AG04450 (cell line): ENCODE measurements around the gene MLH3. TPM values are rescaled to one million over a fixed set of nuclear protein-coding genes. Genes with fewer than 3 reads are reported as not detected.
A peak's percentile ranks its signal among the peaks of the same experiment; 100 is the strongest.

Experiments
- CTCF ChIA-PET: fragments of 300-600, 350-600 bp; formaldehyde crosslinking; extraction: SDS; loops from one replicate; lab custom pipeline; 2022; ENCODE audit warnings: antibody characterized with exemption, inconsistent platforms; lab: Charles Lee
- POLR2A ChIA-PET: fragments of 350-600 bp; formaldehyde crosslinking; extraction: SDS; loops from one replicate; lab custom pipeline; 2021; ENCODE audit warnings: antibody characterized with exemption, inconsistent platforms; lab: Yijun Ruan, JAX
- DNase-seq: peaks from one replicate; pipeline ENCODE4 v3.0.0-alpha.2; 2011; ENCODE audit warnings: low read depth, low spot score
- H3K27ac ChIP-seq: one replicate; pipeline ENCODE4 v1.5.1; 2012; ENCODE audit warnings: low read depth, low read length, control low read depth
- H3K27me3 ChIP-seq: one replicate; pipeline ENCODE4 v1.6.0; 2012; ENCODE audit warnings: low read length; ENCODE audit not compliant: control insufficient read depth, insufficient read depth
- H3K4me3 ChIP-seq: 2 replicates; pipeline ENCODE4 v1.5.1; 2011; ENCODE audit warnings: mild to moderate bottlenecking, low read depth, low read length, control low read depth
- H3K9me3 ChIP-seq: 2 replicates; pipeline ENCODE4 v1.5.1; 2012; ENCODE audit warnings: low read length; ENCODE audit not compliant: control insufficient read depth, insufficient read depth
- CTCF ChIP-seq: IDR thresholded peaks from 2 replicates; pipeline ENCODE4 v1.5.1; 2011; ENCODE audit warnings: low read depth, low read length, control low read depth, inconsistent platforms
- polyA plus RNA-seq: library from polyadenylated mRNA; depleted of rRNA; stranded (reverse); fragments of >200 nt; gene quantifications from 2 replicates; pipeline ENCODE4 v1.2.3, GENCODE V29; 2011

Gene MLH3
- polyA plus RNA-seq, 1 experiment = 16.2 TPM

GRCh38 chr14:75077794-75078193 is 26.5 kb upstream of the MLH3 start:
- TF ChIP-seq CTCF = no peak
- no peak overlapping the region for H3K27ac ChIP-seq
- DNase-seq = no peak
- ChIA-PET CTCF (interaction anchor here (2.7 kb wide), 2 partner anchors 10 to 172 kb away, joined by 9 to 17 read pairs; no protein-coding TSS in a partner anchor), POLR2A (no interaction called here)
- H3K27me3 ChIP-seq = no peaks in the 10 kb centered on the region
- H3K4me3 ChIP-seq = no peak overlapping the region
- no peaks in the 10 kb centered on the region for H3K9me3 ChIP-seq

- Histone ChIP-seq H3K27me3 (no peaks in the 10 kb centered on the region), H3K4me3 (no peak overlapping the region), H3K27ac (no peak overlapping the region), H3K9me3 (no peaks in the 10 kb centered on the region)
- ChIA-PET CTCF (interaction anchor here (0.8 kb wide), 1 partner anchor 17 kb away, joined by 3 read pairs; no protein-coding TSS in a partner anchor), POLR2A (no interaction called here)
- no peak for DNase-seq
- no peak for TF ChIP-seq CTCF
Observed at GRCh38 chr14:75070383-75070782, 19.1 kb upstream of the MLH3 start.

- POLR2A ChIA-PET = interaction anchor here (0.5 to 0.8 kb wide), 4 partner anchors 20 to 180 kb away, joined by 3 to 4 read pairs (median 3); no protein-coding TSS in a partner anchor
Observed at GRCh38 chr14:75069811-75070145, 18.5 kb upstream of the MLH3 start.

GRCh38 chr14:75069121-75069810 is 18.0 kb upstream of the MLH3 start, which contains the start of gene ZC2HC1C:
ZC2HC1C (plus strand) TSS chr14:75069641; CDS start chr14:75070574, 933 bp downstream.
- no peaks in the 10 kb centered on the region for H3K27me3 ChIP-seq
- no peak for TF ChIP-seq CTCF
- ChIA-PET CTCF (interaction anchor here (0.6 to 0.8 kb wide), 3 partner anchors 19 to 208 kb away, joined by 3 read pairs; no protein-coding TSS in a partner anchor), POLR2A (interaction anchor here (0.5 to 0.8 kb wide), 4 partner anchors 20 to 180 kb away, joined by 3 to 4 read pairs (median 3); no protein-coding TSS in a partner anchor)
- peak within 1 kb of the TSS; percentile 63 for H3K4me3 ChIP-seq
- no peaks in the 10 kb centered on the region for H3K9me3 ChIP-seq
- peak within 1 kb of the TSS; percentile 80 for H3K27ac ChIP-seq
- DNase-seq = no peak

More at GRCh38 chr14:75069811-75070145, 18.5 kb upstream of the MLH3 start:
- Histone ChIP-seq H3K27me3 (no peaks in the 10 kb centered on the region), H3K4me3 (peak overlapping the region; percentile 63), H3K27ac (peak overlapping the region; percentile 57), H3K9me3 (no peaks in the 10 kb centered on the region)
- CTCF ChIA-PET = interaction anchor here (0.6 to 0.8 kb wide), 4 partner anchors 18 to 209 kb away, joined by 3 read pairs; no protein-coding TSS in a partner anchor
- no peak for TF ChIP-seq CTCF
- no peak for DNase-seq
